NCI-H187 treated with DMSO at 0.1 percent for 48 hours (cell line): Measurements from ENCODE around the gene CYP8B1.

Source experiments
- DNase-seq: peaks from one replicate; lab custom pipeline; 2025; lab: John Stamatoyannopoulos, UW

Gene CYP8B1

DNA sequence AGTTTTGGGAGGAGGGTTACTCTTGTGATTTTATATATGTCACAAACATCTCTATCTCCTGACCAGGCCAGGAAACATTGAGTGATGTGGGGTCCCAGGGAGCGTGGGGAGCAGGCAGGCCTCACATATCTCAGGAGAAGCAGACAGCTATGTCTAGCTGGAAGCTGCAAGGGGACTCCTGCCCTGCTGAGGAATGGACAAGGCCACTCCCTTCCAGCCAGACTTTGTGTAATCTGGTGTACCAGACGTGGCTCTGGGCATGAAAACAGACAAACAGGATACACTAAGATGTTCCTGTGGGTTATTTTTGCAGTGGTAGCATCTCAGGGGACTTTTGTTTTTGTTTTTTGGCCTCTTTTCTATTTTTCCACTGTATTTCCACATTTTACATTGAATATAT lies 23.2 kb downstream of the CYP8B1 start:
- DNase-seq: no peak

DNA sequence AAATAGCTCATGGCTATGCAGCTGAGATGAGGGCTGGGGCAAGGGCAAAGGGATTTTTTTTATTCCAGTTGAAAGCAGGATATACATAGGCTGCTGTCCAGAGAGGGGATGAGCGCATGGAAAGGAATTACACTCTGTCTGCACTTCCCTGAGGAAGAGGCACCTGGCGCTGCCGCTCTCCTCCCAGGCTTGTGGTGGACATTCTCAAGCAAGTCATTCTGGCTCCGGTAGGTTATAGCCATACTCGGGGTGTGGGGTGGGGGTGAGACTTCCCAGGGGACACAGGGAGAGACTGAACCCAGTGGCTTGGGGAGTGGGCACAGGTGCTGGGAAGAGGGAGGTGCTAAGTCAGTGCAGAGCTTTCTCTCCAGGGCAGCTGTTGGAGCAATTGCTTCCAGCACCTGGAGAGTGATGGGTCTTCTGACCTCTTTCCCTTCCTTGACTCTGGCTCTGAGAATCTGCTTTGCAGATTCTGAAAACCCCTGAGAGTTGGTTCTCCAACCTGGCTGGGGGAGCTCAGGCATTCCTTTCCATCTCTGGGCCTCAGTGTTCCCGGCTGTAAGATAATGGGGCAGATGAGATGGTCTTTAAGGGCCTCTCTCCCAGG lies 24.3 kb downstream of the CYP8B1 start:
- DNase-seq: no peak

DNA sequence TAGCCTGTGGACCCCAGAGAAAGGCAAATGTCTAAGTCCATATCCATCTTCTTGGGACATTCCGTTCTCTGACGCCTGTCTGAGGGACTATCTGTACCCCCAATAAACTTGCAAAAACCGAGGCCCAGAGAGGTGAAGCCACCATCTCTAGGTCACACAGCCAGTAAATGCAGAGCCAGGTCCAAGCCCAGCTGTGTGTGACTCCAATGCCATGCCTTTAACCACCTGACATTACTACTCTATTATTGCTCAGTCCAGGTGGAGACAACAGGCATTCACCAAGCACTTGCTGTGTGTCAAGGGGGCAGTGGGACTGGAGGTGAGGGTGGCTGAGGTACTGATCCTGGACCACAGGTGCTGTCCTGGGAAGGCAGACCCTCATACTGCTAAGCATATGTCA lies 25.4 kb downstream of the CYP8B1 start:
- DNase-seq: no peak

DNA sequence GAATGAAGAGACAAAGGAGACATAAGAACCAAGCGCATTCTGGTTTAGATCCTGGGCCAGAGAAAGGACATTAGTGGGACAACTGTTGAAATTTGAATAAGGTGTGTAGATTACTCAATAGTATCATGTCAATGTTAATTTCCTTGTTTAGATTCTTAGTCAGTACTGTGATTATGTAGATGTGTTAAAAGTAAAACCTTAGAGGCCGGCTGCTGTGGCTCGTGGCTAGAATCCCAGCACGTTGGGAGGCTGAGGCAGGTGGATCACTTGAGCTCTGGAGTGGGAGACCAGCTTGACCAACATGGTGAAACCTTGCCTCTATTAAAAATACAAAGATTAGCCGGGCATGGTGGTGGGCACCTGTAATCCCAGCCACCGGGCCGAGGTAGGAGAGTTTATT lies 26.7 kb downstream of the CYP8B1 start:
- no peak for DNase-seq

DNA sequence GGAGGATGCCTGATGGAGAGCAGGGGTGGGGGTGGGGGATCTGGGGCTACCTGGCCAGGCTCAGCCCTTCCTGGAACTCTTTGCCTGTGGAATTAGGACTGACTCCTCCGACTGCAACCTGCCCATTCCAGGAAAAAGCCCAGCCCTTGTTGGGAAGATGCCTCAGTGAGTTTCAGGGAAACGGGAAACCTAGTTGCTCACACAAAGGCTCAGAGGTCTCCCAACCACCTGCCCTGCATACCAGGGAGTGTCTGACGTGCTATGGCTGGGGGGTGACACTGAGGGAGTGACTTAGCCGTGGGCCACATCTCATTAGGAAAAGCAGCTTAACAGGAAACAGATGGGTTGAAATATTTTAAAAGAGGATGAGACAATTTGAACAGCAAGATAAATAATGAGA lies 27.9 kb downstream of the CYP8B1 start:
- DNase-seq: no peak

DNA sequence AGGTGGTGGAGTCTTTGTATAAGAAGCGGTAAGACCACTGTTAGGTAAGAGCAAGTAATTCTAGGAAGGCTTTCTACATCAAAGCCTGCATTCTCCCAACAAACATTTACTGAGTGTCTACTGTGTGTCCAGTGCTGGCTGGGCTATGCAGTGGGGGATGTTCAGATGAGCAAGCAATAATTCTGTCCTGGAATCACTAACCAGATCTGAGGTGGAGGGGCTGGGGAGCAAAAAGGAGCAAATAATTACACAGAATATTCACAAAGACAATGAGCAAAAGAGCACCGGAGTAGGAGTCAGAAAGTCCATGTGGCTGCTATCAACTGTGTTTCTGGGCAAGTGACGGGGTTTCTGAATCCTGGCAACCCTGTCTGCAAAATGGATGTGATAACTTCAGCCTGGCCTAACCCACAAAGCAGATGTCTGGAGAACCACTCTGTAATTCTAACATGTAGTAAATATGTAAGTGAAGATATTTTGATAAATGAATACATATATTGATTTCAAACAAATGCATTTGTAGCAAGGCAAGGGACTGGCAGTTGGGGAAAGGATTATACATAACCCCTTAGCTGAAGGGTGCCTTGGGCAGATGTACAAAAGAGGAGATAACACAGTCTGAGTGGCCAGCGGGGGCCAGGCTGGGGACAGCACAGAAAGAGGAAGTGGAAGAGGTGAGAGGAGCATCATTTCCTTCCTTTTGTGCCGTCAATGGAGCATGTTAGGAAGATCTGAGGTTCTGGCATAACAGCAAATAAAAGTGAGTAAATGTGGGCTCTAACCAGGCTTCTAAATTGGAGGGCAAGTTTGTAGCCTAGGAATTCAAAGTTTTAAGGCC lies 28.8 kb downstream of the CYP8B1 start:
- DNase-seq: no peak

DNA sequence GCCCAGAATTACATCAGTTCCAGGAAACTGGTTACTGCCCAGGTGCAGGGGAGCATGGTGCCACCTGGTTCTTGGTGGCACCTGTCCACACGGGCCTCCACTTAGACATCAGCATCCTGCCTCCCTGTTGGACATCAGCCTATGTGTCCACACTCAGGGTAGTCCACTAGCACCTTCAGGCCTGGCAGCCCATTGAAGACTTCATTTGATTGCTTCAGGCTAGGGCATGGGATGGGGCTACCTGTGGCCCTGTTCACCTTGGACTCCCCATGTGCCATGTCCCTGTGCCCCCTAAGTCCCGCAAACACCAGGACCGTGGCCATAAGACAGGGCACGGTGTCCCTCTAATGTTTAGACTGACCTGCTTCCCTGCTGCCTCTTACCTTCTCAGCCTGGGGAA lies 30.9 kb downstream of the CYP8B1 start:
- DNase-seq: no peak

DNA sequence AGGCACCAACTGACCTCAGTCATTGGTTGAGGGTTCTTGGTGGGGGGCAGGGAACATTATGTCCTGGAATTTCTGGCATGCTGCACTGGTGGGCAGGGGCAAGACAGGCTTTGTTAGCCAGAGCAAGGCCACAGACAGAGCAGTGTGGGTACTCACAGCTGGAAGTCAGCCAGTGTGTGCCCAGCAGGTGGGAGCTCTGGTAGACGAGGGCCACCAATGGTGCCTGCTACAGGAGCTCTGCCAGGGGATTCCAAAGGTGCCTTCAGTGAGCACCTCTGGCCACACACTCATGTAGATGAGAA lies 31.3 kb downstream of the CYP8B1 start:
- no peak for DNase-seq

DNA sequence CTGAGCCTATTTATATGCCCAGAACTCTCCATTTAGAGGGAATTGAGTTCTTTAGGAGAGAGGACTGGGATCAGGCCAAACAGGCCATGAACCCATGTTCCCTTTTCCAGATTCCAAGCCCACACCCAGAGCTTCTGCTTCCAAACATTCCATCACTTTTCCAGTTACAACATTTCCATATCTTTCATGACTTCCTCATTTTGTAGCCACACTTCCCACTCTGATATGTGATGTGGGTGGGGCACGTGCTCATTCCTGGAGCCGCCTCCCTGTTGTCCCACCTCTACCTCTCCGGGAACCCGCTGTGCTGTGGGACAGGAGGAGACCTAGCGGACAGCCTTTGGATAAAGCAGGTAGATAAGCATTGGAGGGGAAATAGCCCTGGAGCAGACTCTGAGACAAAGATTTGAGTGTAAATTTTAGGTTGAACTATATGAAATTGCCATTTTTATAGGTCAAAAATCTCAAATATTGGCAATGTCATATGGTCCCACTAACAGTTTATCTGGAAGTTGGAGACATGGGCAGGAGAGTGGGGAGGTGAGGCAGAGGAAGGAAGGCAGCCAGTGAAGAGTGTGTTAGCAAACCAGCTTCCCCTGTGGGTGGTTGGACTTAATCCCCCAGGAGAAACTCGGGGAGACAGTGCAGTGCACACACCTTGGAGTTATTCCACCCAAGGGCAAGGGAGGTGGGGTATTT lies 31.8 kb downstream of the CYP8B1 start:
- DNase-seq: no peak

DNA sequence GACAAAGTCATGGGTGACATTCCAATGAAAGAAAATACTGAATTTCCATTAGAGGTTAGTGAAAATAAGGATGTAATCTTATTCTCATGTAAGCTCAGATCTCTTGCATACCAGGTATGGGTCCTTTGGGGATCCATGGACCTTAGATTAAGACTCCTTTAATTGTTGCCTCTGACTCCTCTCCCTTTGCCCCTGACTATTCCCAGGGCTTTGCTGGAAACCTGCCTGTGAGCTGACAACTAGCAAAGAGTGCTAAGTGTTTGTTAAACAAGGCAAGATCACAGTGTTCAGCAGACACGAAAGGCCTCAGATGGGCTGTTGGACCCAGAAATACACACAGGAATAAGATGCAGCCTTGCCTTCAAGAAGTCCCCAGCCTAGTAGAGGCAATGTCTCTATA lies 34.3 kb downstream of the CYP8B1 start:
- DNase-seq: no peak

DNA sequence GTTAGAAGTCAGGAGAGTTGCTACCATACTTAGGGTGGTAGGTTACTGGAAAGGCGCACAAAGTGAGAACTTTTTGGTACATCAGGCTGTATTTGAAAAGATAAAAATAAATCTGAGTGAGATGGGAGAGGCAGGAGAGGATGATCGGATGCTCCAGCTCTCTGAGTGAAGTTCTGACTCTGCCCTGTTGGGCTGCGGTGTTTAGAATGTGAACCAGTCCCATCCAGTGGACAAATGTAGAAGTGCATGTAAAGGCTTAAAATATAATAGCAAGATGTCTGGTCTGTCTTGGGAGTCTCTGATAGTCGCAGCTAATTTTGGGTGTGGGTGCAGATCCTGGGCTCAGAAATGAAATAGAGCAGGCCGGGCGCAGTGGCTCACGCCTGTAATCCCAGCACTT lies 36.1 kb downstream of the CYP8B1 start:
- no peak for DNase-seq

DNA sequence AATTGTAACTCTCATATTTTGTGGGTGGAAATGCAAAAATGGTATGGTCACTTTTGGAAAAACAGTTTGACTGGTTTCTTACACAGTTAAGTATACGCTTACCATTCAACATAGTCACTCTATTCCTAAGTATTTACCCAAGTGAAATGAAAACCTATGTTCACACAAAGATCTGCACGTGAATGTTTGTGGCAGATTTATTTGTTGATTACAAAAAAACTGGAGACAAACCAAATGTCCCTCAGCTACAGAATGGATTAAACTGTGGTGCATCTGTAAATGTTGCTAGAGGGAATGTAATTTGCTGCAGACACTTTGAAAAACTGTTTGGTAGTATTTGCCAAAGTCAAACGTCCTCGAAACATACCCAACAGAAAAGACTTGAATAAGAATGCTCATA lies 37.1 kb downstream of the CYP8B1 start:
- DNase-seq: no peak

DNA sequence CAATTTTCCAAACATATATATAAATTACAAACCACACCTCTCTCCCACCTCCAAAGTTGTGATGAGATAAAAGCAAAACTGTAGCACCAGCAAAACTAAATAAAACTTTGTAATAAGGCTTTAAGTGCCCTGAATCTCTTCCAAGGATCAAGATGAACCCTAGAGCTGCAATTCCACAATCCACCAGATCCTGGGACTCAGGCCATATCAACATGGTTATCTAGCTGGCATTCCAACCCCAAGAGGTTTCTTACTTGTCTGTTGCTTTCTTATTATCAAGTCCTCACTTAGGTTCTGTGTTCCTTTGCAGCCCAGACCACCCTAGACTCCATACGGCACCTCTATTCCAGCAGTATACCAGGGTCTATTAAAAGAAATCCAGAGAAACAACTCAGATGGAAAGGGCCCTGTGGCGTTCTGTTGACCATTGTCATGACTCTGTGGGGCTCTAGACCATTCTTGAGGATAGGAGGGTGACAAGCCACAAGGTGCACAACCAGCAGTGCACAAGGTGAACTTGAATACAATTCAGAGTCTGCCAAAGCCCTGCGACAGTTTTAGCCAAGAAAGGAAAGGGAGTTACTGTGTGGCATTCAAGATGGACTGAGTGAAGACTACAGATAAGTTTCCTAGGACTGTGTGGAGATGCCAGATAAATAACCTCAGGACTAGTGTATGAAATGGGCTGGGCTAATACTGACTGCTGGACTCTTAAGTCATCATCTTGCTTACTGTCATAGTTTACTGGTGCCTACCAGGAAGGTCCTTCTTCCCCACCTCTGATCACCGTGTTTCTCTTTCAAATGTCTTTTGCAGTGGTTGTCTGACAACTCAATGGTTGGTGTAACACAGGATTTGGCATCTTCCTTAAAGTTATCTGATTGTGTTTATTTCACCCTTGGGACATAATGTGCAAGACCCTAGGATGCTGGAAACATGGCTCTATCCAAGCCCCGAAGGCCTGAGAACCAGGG lies 39.2 kb downstream of the CYP8B1 start:
- DNase-seq: no peak

DNA sequence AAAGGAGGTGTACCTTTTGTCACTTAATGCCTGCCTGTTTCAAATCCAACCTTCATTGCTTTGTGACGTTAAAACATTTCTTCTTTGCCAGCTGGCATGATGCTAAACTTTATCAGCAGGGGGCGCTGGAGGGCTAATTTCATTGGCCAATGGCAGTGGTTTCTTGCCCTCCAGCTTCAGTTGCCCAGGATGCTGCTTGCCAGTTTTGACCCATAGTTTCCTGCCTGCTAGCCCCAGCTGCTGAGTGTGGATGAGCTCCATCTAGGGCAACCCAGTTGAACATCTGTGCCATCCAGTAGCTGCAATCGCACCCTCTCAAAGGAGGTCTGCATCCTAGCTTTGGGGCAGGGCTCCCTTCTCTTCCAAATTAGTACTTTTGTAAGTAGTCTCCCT lies 44.4 kb downstream of the CYP8B1 start:
- no peak for DNase-seq

DNA sequence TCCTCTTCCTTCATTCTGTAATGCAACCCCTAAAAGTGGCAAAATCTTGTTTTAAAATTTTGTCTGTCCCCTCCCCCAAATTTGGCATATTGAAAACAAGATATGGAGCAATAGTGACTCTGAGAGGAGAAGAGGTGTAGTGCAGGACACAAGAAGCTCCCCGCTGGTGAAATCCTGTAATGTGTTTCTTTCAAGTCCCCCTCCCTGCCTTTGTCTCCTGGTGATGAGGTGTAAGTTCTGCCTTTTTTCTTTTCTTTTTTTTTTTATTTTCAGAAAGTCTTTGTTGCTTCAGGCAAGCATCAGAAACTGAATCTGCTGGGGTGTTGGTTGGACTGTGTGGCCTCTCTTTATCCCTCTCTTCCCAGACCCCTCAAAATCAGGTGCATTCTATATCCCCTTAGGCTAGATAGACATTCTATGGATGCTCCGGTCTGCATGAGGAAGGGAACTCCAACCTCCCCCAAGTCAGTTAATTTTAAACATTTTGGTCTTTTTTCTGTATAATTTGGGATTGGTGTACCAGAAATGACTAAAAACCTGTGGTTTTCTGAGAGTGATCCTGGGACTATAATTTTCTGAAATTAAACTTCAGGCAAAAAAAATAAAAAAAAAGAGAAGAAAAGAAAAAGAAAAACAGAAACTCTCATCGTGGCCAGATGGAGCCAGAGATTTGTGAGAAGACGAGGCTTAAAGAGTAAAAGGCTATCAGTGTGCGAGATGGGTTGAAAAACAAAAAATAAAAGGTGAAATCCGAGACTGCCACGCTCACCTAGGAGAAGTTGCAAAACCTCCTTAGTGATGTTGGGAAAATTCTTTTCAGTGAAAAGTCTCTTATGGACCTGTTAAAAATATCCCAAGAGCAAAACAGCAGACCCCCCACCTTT lies 45.0 kb downstream of the CYP8B1 start:
- DNase-seq: no peak

DNA sequence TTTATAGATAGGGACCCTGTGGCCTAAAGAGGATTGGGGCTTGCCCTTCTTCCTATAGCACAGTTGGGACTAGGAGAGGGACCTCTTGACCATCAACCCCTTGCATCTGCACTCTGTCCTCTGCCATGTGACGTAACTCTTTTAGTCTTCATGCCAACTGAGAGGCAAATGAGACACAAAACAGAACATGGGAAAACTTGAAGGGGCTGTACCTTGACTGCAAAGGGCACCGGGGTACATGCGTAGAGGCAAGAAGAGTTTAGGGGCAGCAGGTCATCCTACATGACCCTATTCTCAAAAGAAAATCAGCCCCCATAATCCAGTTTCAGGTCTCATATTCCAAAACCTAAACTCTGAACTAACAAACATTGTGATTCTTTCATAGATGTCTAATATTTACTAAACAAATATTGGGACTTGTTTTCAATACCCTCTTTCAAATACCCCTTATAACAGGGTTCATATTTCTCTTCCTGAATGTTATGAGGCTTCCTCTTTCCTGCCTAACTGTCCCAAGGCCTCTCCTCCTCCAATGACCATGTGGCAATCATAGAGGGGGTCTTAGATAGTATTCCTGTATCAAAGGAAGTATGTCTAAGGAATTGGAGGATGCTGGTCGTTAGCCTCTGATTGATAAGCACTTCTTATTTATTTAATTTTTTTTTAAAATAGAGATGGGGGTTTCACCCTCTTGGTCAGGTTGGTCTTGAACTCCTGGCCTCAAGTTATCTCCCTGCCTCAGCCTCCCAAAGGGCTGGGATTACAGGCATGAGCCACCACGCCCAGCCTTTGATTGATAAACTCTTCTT lies 45.8 kb downstream of the CYP8B1 start:
- DNase-seq: no peak

DNA sequence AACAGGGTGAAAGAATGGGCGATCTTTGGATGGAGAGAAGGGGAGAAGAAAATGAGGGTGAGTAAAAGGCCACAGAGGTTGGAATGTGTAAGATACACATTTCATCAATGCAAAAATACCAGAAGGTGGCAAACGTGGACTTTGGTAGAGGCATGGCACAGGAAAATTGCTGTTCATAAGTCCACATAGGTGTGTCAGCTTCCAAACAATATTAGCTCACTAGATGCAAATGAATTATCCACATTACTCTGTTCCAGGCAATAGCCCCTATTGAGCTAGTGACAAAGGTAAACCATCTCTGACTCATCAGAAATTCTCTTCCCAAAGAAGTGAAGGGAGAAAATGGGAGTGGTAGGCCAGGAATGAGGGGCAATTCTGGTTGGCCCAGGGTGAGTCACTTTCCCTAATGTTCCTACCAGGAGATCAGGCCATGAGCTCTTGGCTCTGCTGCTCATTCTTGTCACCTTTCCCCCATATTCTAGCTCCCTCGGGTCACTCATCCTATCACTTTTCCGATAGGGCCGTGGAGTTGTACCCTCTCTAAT lies 46.5 kb downstream of the CYP8B1 start:
- DNase-seq: no peak

DNA sequence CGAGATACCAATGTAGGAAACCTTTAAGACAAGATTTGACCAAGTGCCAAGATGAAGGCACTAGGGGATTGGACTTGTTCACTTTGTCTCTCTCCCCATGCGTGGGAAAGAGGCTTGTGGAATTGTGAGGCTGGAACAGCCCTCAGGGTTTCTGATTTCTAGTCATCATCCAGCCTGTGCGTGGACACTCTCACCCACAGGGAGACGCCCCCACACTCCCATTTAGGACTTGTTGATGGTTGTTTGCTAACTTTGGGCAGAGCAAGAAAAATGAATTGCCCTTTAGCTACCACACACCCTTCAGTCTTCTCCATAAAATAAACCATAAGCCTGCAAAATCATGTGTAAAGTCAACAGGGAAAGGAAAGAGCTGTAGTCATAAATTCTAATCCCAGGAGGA lies 48.0 kb downstream of the CYP8B1 start:
- no peak for DNase-seq

DNA sequence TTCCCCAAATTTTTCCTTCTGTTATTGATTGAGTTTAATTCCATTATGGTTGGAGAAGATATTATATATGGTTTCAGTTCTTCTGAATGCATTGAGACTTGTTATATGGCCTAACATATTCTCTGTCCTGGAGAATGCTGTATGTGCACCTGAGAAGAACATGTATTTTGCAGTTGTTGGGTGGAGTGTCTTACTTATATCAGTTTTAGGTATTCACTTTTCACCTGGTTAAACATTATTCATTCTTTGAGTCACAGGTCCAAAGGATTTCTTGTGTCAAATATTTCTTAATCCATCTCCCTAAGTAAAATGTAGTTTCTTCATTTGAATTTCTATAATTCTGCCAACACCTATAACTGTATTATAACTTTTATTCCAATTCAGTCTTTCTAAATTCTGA lies 48.7 kb downstream of the CYP8B1 start:
- no peak for DNase-seq

DNA sequence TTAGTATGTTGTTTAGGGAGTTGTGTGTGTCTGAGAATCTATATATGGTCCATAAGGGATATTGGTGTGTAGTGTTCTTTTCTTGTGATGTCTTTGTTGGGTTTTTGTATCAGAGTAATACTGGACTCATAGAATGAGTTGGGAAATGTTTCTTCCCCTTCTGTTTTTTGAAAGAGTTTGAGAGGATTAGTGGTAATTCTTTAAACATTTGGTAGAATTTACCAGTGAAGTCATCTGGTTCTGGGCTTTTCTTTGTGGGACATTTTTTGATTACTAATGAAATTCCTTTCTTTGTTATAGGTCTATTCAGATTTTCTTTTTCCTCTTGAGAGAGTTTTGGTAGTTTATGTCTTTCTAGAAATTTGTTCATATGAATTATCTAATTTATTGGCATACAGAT lies 49.5 kb downstream of the CYP8B1 start:
- DNase-seq: no peak
